ENCODE data around the gene HSD17B14. TPM values are rescaled to one million over a fixed set of nuclear protein-coding genes. Genes with fewer than 3 reads are reported as not detected.
"Not testable (repeated sequence)": the region's sequence is repeated elsewhere in the genome, so short reads cannot be mapped to it uniquely, and the experiment has no call there.

The HSD17B14 gene
- total and polyA plus RNA-seq, 8 donors = 2.8 to 41.4 (median 9.4) TPM; not detected in 1

DNA sequence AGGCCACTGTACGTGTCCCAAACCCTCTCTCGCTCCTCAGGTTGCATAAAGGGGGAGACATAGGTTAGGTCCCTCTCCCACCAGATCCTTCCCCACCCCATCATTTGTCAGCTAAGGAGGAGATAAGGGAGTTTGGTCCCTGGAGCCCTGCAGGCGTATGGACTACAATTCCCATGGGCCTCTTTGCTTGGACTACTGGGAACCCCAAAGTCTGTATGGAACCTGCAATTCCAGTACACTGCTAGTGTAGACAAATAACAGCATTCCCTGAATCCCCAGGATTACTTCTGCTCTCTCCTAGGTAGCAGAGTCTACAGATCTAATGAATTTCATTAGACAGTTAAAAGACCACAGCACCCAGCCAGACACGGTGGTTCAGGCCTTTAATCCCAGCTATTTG lies 16.0 kb upstream of the HSD17B14 start:
- H3K4me1 ChIP-seq = peaks cover 0 to 15% (median 3%) of the 10 kb centered on the region in 4 donors
- DNase-seq = no peak
- intact Hi-C loops (cut with DNase I; ENCODE audit: low total_unique reads) = no loop called here
- no peak overlapping the region for H3K4me3 ChIP-seq
- 90 to 94% (median 93%) methylated on average over 4 of the region's 4 CpGs for WGBS, 5 donors
- no peaks in the 10 kb centered on the region for H3K9me3 ChIP-seq
- peaks cover 0 to 31% (median 16%) of the 10 kb centered on the region in 4 donors for H3K36me3 ChIP-seq
- no peak overlapping the region for H3K27ac ChIP-seq
- H3K27me3 ChIP-seq = no peaks in the 10 kb centered on the region
- TF ChIP-seq, protein P1, sequence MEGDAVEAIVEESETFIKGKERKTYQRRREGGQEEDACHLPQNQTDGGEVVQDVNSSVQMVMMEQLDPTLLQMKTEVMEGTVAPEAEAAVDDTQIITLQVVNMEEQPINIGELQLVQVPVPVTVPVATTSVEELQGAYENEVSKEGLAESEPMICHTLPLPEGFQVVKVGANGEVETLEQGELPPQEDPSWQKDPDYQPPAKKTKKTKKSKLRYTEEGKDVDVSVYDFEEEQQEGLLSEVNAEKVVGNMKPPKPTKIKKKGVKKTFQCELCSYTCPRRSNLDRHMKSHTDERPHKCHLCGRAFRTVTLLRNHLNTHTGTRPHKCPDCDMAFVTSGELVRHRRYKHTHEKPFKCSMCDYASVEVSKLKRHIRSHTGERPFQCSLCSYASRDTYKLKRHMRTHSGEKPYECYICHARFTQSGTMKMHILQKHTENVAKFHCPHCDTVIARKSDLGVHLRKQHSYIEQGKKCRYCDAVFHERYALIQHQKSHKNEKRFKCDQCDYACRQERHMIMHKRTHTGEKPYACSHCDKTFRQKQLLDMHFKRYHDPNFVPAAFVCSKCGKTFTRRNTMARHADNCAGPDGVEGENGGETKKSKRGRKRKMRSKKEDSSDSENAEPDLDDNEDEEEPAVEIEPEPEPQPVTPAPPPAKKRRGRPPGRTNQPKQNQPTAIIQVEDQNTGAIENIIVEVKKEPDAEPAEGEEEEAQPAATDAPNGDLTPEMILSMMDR (IDR thresholded peaks at IDR 0.05) = no peak
- no peak for TF ChIP-seq POLR2AphosphoS5 (IDR thresholded peaks at IDR 0.05)
- no peak for TF ChIP-seq EP300 (IDR thresholded peaks at IDR 0.05)
- TF ChIP-seq POLR2A (IDR thresholded peaks at IDR 0.05) = no peak

DNA sequence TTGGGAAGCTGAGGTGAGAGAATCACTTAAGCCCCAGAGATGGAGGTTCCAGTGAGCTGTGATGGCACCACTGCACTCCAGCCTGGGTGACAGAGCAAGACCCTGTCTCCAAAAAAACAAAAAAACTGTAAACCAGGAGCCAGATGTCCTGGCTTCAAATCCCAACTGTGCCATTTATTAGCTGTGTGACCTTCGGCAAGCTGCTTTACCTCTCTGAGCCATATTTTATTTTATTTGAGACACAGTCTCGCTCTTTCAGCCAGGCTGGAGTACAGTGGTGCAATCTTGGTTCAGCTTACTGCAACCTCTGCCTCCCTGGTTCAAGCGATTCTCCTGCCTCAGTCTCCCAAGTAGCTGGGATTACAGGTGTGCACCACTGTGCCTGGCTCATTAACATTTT lies 10.4 kb upstream of the HSD17B14 start:
- H3K4me1 ChIP-seq; DNase-seq; H3K27me3 ChIP-seq; H3K9me3 ChIP-seq; intact Hi-C loops (cut with DNase I; ENCODE audit: low total_unique reads); H3K27ac ChIP-seq; H3K4me3 ChIP-seq: not testable (repeated sequence)
- H3K36me3 ChIP-seq = peaks cover 6 to 59% (median 39%) of the 10 kb centered on the region in 4 donors
- WGBS, 5 donors = 92 to 100% (median 96%) methylated on average over 3 of the region's 3 CpGs

DNA sequence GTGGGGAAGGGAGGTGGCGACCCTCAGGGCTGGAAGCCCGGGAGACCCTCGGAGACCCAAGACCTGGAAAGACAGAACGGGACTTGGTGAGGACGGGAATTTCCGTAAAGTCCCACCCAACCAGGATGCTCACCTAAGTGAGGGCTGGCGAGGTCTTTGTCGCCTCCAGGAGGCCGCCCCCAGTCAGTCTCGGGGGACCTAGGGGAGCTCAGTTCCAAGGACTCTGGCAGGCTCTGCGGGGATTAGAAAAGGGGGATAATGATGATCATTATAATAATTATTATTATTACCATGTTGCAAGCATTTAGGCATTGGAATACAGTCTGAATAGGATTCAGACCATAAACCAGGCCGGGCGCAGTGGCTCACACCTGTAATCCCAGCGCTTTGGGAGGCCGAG lies 9.1 kb upstream of the HSD17B14 start:
- Histone ChIP-seq H3K4me3 (no peak overlapping the region), H3K27ac (no peak overlapping the region), H3K4me1 (no peaks in the 10 kb centered on the region), H3K27me3 (no peaks in the 10 kb centered on the region), H3K9me3 (no peaks in the 10 kb centered on the region), H3K36me3 (peaks cover 6 to 63% (median 36%) of the 10 kb centered on the region in 4 donors)
- DNase-seq = no peak
- intact Hi-C loops (cut with DNase I; ENCODE audit: low total_unique reads) = no loop called here
- no peak for TF ChIP-seq POLR2A (IDR thresholded peaks at IDR 0.05)
- no peak for TF ChIP-seq EP300 (IDR thresholded peaks at IDR 0.05)
- no peak for TF ChIP-seq POLR2AphosphoS5 (IDR thresholded peaks at IDR 0.05)
- TF ChIP-seq, protein P1 (IDR thresholded peaks at IDR 0.05) = no peak
- 92 to 98% (median 96%) methylated on average over 15 of the region's 15 CpGs for WGBS, 5 donors

DNA sequence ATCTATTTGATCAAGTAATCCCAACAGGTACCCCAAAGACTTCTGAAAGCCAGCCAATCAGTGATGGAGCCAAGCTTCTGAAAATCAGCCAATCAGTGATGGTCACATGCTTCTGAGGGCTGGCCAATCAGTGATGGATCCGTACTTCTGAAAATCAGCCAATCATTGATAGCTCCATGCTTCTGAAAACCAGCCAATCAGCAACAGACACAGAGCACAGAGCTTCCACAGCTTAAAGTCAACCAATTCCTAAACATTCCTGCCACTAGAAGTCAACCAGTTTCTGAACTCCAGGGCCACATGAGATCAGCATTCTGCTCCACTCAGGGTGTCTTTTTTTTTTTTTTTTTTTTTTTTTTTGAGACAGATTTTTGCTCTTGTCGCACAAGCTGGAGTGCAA lies 8.2 kb upstream of the HSD17B14 start:
- intact Hi-C loops (cut with DNase I; ENCODE audit: low total_unique reads) = no loop called here
- H3K4me3 ChIP-seq = no peak overlapping the region

DNA sequence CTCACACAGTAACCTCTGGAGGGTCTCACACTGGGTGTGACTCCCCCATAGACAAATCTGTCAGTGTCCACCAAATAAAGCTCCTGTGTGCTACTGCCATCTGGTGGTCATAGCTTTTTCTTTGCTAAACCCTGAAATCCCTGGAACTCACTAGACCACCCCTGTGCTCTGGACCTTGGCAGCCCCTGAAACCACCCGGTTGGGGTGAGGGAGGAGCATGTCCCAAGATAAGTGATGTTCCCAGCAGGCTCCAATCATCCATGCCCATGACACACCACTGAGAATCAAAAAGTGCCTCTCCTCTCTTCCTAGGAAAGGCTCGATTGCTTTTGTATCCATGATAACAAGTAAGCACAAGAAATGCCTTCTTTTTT lies 6.5 kb upstream of the HSD17B14 start:
- DNase-seq = peak in 1 of 2 donors; percentile 82
- Histone ChIP-seq H3K4me3 (no peak overlapping the region), H3K27ac (no peak overlapping the region), H3K36me3 (peaks cover 6 to 47% (median 31%) of the 10 kb centered on the region in 4 donors), H3K4me1 (no peaks in the 10 kb centered on the region), H3K27me3 (no peaks in the 10 kb centered on the region), H3K9me3 (no peaks in the 10 kb centered on the region)
- TF ChIP-seq, protein P1 (IDR thresholded peaks at IDR 0.05) = peak in 5 of 7 experiments; percentile 45 to 79 (median 71)
- no peak for TF ChIP-seq POLR2A (IDR thresholded peaks at IDR 0.05)
- WGBS, 5 donors = 43 to 46% (median 43%) methylated on average over 2 of the region's 2 CpGs
- intact Hi-C loops (cut with DNase I; ENCODE audit: low total_unique reads) = no loop called here

More for the DNA sequence above, 8.2 kb upstream of the HSD17B14 start:
- peaks cover 6 to 56% (median 33%) of the 10 kb centered on the region in 4 donors for H3K36me3 ChIP-seq
- H3K27ac ChIP-seq = no peak overlapping the region
- no peaks in the 10 kb centered on the region for H3K27me3 ChIP-seq
- TF ChIP-seq, protein P1 (IDR thresholded peaks at IDR 0.05) = no peak
- TF ChIP-seq POLR2AphosphoS5 (IDR thresholded peaks at IDR 0.05) (no peak), POLR2A (IDR thresholded peaks at IDR 0.05) (no peak), EP300 (IDR thresholded peaks at IDR 0.05) (no peak)
- no peaks in the 10 kb centered on the region for H3K9me3 ChIP-seq
- 85 to 95% (median 88%) methylated on average over 2 of the region's 2 CpGs for WGBS, 5 donors
- H3K4me1 ChIP-seq = no peaks in the 10 kb centered on the region
- no peak for DNase-seq

All from stomach (tissue), 9 donors.